OCI-LY3 (cell line): ENCODE measurements around the gene TAF1C.

Experiments
- H2AFZ ChIP-seq: fragments of 200-600, 300-600 bp; shearing (Covaris generic); 2 replicates; pipeline ENCODE4 v1.6.0; 2014; ENCODE audit warnings: antibody characterized with exemption, low read depth, low read length
- H3K27ac ChIP-seq: fragments of 200-600, 300-600 bp; sonication (generic); 2 replicates; pipeline ENCODE4 v1.5.1; 2014; ENCODE audit warnings: mild to moderate bottlenecking, low read length, moderate library complexity, mixed read lengths
- H3K27me3 ChIP-seq: fragments of 200-600, 300-600 bp; sonication (generic); 2 replicates; pipeline ENCODE4 v1.6.1; 2014; ENCODE audit warnings: low read depth, low read length, mixed read lengths
- H3K36me3 ChIP-seq: fragments of 200-600, 300-600 bp; sonication (generic); replicated peaks from 2 replicates; pipeline ENCODE3; 2014; ENCODE audit warnings: low read depth, low read length, mixed read lengths
- H3K4me1 ChIP-seq: fragments of 300-600, 200-600 bp; sonication (generic); 2 replicates; pipeline ENCODE4 v1.6.1; 2014; ENCODE audit warnings: low read length, mixed read lengths
- H3K4me2 ChIP-seq: fragments of 200-600, 300-600 bp; sonication (generic); 2 replicates; pipeline ENCODE4 v1.6.1; 2014; ENCODE audit warnings: low read length, mixed read lengths
- H3K4me3 ChIP-seq: fragments of 300-600, 200-600 bp; sonication (generic); 2 replicates; pipeline ENCODE4 v1.5.1; 2014; ENCODE audit warnings: antibody characterized with exemption, mild to moderate bottlenecking, low read length, moderate library complexity
- H3K79me2 ChIP-seq: fragments of 300-600, 200-600 bp; shearing (Covaris generic); 2 replicates; pipeline ENCODE4 v1.6.1; 2014; ENCODE audit warnings: mild to moderate bottlenecking, low read length, mixed read lengths
- H3K9ac ChIP-seq: fragments of 300-600, 200-600 bp; shearing (Covaris generic); 2 replicates; pipeline ENCODE4 v1.6.0; 2014; ENCODE audit warnings: mild to moderate bottlenecking, low read length, moderate library complexity
- H3K9me3 ChIP-seq: fragments of 200-600, 300-600 bp; shearing (Covaris generic); 2 replicates; pipeline ENCODE4 v1.6.1; 2014; ENCODE audit warnings: low read length, mixed read lengths; ENCODE audit not compliant: insufficient read depth
- H4K20me1 ChIP-seq: fragments of 200-600, 300-600 bp; sonication (generic); 2 replicates; pipeline ENCODE4 v1.6.1; 2016; ENCODE audit warnings: low read length, mixed read lengths; ENCODE audit not compliant: insufficient read depth
- CTCF ChIP-seq: fragments of 200-600, 300-600 bp; sonication (generic); IDR thresholded peaks from 2 replicates; pipeline ENCODE4 v1.5.1; 2014; ENCODE audit warnings: antibody characterized with exemption, low read length, low read depth
- EZH2phosphoT487 ChIP-seq: fragments of 200-600 bp; shearing (Covaris generic); IDR thresholded peaks from 2 replicates; pipeline ENCODE4 v1.6.1; 2018; ENCODE audit warnings: antibody characterized with exemption, mixed run types, low read depth

TAF1C gene

GRCh38 chr16:84138824-84139627 lies 47.8 kb downstream of the TAF1C start:
- Histone ChIP-seq H3K36me3 (no peaks in the 10 kb centered on the region), H3K4me2 (no peak overlapping the region), H2AFZ (no peak overlapping the region), H3K4me1 (peaks cover 11% of the 10 kb centered on the region), H3K9me3 (no peaks in the 10 kb centered on the region), H3K27me3 (no peaks in the 10 kb centered on the region), H3K9ac (no peak overlapping the region), H3K27ac (no peak overlapping the region), H3K4me3 (no peak overlapping the region), H4K20me1 (peaks cover 4% of the 10 kb centered on the region; the same call in 1 of the 2 replicates), H3K79me2 (0 out of 2 replicates have a peak, but pooled peaks cover under 1% of the 10 kb centered on the region)
- no peak for TF ChIP-seq CTCF
- TF ChIP-seq EZH2phosphoT487, result no peak

- no peak overlapping the region for H3K9ac ChIP-seq
- H2AFZ ChIP-seq, result no peak overlapping the region
- no peak overlapping the region for H3K4me3 ChIP-seq
- no peak overlapping the region for H3K4me2 ChIP-seq
- TF ChIP-seq EZH2phosphoT487 (no peak), CTCF (no peak)
- H3K4me1 ChIP-seq, result peaks cover 11% of the 10 kb centered on the region
- no peaks in the 10 kb centered on the region for H3K9me3 ChIP-seq
- no peaks in the 10 kb centered on the region for H3K27me3 ChIP-seq
- no peaks in the 10 kb centered on the region for H3K36me3 ChIP-seq
- H3K79me2 ChIP-seq, result no peaks in the 10 kb centered on the region
- peaks cover 4% of the 10 kb centered on the region; the same call in 1 of the 2 replicates for H4K20me1 ChIP-seq
- H3K27ac ChIP-seq, result no peak overlapping the region
These were observed 48.4 kb downstream of the TAF1C start for GRCh38 chr16:84138500-84138823.

GRCh38 chr16:84137769-84138357 lies 49.0 kb downstream of the TAF1C start:
- Histone ChIP-seq H2AFZ (no peak overlapping the region), H3K4me3 (no peak overlapping the region), H3K79me2 (no peaks in the 10 kb centered on the region), H3K4me2 (no peak overlapping the region), H3K36me3 (no peaks in the 10 kb centered on the region), H3K27me3 (no peaks in the 10 kb centered on the region), H3K9me3 (no peaks in the 10 kb centered on the region), H4K20me1 (peaks cover 4% of the 10 kb centered on the region; the same call in 1 of the 2 replicates), H3K27ac (no peak overlapping the region), H3K4me1 (peaks cover 11% of the 10 kb centered on the region), H3K9ac (no peak overlapping the region)
- TF ChIP-seq EZH2phosphoT487, result no peak
- no peak for TF ChIP-seq CTCF

- H4K20me1 ChIP-seq, result peaks cover 4% of the 10 kb centered on the region; the same call in 1 of the 2 replicates
- no peaks in the 10 kb centered on the region for H3K36me3 ChIP-seq
- no peaks in the 10 kb centered on the region for H3K27me3 ChIP-seq
- no peak overlapping the region for H3K27ac ChIP-seq
- H3K4me2 ChIP-seq, result no peak overlapping the region
- no peak for TF ChIP-seq EZH2phosphoT487
- TF ChIP-seq CTCF, result no peak
- no peaks in the 10 kb centered on the region for H3K79me2 ChIP-seq
- H2AFZ ChIP-seq, result no peak overlapping the region
- no peak overlapping the region for H3K4me3 ChIP-seq
- H3K9me3 ChIP-seq, result no peaks in the 10 kb centered on the region
- H3K4me1 ChIP-seq, result peaks cover 16% of the 10 kb centered on the region
- H3K9ac ChIP-seq, result no peak overlapping the region
These were observed 49.6 kb downstream of the TAF1C start for GRCh38 chr16:84137287-84137686.
